Neural progenitor cell (in vitro differentiated cells): ENCODE measurements around the gene KDM6A.

ENCODE experiments used
- EZH2 ChIP-seq: fragments of 200-600 bp; sonication (generic); IDR thresholded peaks from 2 replicates; pipeline ENCODE4 v1.6.1; 2017; ENCODE audit warnings: antibody characterized with exemption, mild to moderate bottlenecking, moderate library complexity
- EZH2phosphoT487 ChIP-seq: fragments of 200-600 bp; sonication (generic); IDR thresholded peaks from 2 replicates; pipeline ENCODE4 v1.6.1; 2017; ENCODE audit warnings: antibody characterized with exemption
- TF ChIP-seq, protein P1 (sequence below): fragments of 200-600 bp; sonication (generic); IDR thresholded peaks from 2 replicates; pipeline ENCODE4 v1.5.1; 2017; ENCODE audit warnings: antibody characterized with exemption, mild to moderate bottlenecking

DNA sequence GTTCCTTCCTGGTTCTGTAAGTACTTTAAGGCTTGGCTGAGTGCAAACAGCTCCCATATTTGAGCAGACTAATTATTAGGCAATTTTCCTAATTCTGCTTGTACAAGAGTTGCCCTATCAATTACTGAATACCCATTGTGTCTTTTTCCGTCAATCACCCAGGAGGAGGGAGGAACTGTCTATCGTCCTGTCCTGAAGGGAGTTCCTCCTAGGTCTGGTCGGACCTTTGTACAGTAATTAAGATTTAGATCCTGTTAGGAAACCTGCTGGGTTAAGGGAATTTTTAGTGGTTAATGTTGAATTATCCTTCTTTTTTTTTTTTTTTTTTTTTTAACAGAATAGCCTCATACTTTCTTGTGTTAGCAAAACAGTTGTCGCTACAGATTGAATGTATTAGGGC lies 130.1 kb downstream of the KDM6A start:
- TF ChIP-seq, protein P1, sequence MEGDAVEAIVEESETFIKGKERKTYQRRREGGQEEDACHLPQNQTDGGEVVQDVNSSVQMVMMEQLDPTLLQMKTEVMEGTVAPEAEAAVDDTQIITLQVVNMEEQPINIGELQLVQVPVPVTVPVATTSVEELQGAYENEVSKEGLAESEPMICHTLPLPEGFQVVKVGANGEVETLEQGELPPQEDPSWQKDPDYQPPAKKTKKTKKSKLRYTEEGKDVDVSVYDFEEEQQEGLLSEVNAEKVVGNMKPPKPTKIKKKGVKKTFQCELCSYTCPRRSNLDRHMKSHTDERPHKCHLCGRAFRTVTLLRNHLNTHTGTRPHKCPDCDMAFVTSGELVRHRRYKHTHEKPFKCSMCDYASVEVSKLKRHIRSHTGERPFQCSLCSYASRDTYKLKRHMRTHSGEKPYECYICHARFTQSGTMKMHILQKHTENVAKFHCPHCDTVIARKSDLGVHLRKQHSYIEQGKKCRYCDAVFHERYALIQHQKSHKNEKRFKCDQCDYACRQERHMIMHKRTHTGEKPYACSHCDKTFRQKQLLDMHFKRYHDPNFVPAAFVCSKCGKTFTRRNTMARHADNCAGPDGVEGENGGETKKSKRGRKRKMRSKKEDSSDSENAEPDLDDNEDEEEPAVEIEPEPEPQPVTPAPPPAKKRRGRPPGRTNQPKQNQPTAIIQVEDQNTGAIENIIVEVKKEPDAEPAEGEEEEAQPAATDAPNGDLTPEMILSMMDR: no peak
- TF ChIP-seq EZH2: no peak
- no peak for TF ChIP-seq EZH2phosphoT487
